GM15510 (cell line): ENCODE measurements around the gene MPP2.

Source experiments
- POLR2A ChIP-seq: IDR thresholded peaks from 3 replicates; pipeline ENCODE4 v1.6.1; 2011; ENCODE audit warnings: borderline replicate concordance; ENCODE audit not compliant: insufficient read length; ENCODE audit errors: extremely low read depth

The MPP2 gene

GRCh38 chr17:43911904-43912303 lies 4.6 kb upstream of the MPP2 start:
- TF ChIP-seq POLR2A: no peak

- no peak for TF ChIP-seq POLR2A
Measured at GRCh38 chr17:43909537-43910231, 2.3 kb upstream of the MPP2 start.

GRCh38 chr17:43907998-43908721 lies 824 bp upstream of the MPP2 start:
- no peak for TF ChIP-seq POLR2A

GRCh38 chr17:43906951-43907424 lies 348 bp downstream of the MPP2 start:
- TF ChIP-seq POLR2A: no peak

- no peak for TF ChIP-seq POLR2A
Measured at GRCh38 chr17:43905985-43906852, 1.1 kb downstream of the MPP2 start.

GRCh38 chr17:43905400-43905984 lies 1.8 kb downstream of the MPP2 start:
- no peak for TF ChIP-seq POLR2A

- no peak for TF ChIP-seq POLR2A
Measured at GRCh38 chr17:43901861-43902589, 5.3 kb downstream of the MPP2 start.

- no peak for TF ChIP-seq POLR2A
Measured at GRCh38 chr17:43900858-43901754, 6.2 kb downstream of the MPP2 start.

GRCh38 chr17:43900183-43900857 lies 7.0 kb downstream of the MPP2 start:
- TF ChIP-seq POLR2A: no peak

GRCh38 chr17:43898446-43898845 lies 8.9 kb downstream of the MPP2 start:
- TF ChIP-seq POLR2A: no peak

GRCh38 chr17:43897831-43898230 lies 9.5 kb downstream of the MPP2 start:
- TF ChIP-seq POLR2A: no peak

- TF ChIP-seq POLR2A: no peak
Measured at GRCh38 chr17:43892647-43892952, 14.7 kb downstream of the MPP2 start.

- no peak for TF ChIP-seq POLR2A
Measured at GRCh38 chr17:43891851-43892646, 15.3 kb downstream of the MPP2 start.

GRCh38 chr17:43890240-43890639 lies 17.1 kb downstream of the MPP2 start:
- no peak for TF ChIP-seq POLR2A
